Measurements from ENCODE around the gene TARBP1.
"Not testable (repeated sequence)": the region's sequence is repeated elsewhere in the genome, so short reads cannot be mapped to it uniquely, and the experiment has no call there.

The TARBP1 gene, protein sequence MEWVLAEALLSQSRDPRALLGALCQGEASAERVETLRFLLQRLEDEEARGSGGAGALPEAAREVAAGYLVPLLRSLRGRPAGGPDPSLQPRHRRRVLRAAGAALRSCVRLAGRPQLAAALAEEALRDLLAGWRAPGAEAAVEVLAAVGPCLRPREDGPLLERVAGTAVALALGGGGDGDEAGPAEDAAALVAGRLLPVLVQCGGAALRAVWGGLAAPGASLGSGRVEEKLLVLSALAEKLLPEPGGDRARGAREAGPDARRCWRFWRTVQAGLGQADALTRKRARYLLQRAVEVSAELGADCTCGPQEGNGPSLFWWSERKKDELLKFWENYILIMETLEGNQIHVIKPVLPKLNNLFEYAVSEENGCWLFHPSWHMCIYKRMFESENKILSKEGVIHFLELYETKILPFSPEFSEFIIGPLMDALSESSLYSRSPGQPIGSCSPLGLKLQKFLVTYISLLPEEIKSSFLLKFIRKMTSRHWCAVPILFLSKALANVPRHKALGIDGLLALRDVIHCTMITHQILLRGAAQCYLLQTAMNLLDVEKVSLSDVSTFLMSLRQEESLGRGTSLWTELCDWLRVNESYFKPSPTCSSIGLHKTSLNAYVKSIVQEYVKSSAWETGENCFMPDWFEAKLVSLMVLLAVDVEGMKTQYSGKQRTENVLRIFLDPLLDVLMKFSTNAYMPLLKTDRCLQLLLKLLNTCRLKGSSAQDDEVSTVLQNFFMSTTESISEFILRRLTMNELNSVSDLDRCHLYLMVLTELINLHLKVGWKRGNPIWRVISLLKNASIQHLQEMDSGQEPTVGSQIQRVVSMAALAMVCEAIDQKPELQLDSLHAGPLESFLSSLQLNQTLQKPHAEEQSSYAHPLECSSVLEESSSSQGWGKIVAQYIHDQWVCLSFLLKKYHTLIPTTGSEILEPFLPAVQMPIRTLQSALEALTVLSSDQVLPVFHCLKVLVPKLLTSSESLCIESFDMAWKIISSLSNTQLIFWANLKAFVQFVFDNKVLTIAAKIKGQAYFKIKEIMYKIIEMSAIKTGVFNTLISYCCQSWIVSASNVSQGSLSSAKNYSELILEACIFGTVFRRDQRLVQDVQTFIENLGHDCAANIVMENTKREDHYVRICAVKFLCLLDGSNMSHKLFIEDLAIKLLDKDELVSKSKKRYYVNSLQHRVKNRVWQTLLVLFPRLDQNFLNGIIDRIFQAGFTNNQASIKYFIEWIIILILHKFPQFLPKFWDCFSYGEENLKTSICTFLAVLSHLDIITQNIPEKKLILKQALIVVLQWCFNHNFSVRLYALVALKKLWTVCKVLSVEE (N-terminal part only)

DNA sequence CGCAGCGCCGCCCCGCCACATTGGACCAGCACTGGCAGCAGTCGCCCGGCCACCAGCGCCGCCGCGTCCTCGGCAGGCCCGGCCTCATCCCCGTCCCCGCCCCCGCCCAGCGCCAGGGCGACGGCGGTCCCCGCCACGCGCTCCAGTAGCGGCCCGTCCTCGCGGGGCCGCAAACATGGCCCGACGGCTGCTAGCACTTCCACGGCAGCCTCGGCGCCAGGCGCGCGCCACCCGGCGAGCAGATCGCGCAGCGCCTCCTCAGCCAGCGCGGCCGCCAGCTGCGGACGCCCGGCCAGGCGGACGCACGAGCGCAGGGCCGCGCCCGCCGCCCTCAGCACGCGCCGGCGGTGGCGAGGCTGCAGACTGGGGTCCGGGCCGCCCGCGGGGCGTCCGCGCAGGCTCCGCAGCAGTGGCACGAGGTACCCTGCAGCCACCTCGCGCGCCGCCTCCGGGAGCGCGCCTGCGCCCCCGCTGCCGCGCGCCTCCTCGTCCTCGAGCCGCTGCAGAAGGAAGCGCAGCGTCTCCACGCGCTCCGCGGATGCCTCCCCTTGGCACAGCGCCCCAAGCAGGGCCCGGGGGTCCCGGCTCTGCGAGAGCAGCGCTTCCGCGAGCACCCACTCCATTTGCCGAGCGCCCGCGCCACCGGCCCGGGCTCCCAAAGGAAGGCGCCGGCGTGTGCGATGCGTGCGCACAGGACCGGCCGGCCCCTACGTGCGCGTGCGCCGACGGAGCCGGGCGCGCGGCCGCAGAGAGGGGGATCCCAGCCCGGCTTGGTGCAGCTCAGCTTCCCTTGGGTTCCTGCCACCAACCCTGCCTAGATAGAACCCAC lies at the start of gene TARBP1:
Gene TARBP1 (minus strand): TSS at position 699 of the 829 bp plus-strand sequence. CDS start 76 bp downstream, at position 623.
- DNase-seq (ENCODE audit: low read depth in 3 of 3), result peak; percentile 46 to 68 (median 53)

DNA sequence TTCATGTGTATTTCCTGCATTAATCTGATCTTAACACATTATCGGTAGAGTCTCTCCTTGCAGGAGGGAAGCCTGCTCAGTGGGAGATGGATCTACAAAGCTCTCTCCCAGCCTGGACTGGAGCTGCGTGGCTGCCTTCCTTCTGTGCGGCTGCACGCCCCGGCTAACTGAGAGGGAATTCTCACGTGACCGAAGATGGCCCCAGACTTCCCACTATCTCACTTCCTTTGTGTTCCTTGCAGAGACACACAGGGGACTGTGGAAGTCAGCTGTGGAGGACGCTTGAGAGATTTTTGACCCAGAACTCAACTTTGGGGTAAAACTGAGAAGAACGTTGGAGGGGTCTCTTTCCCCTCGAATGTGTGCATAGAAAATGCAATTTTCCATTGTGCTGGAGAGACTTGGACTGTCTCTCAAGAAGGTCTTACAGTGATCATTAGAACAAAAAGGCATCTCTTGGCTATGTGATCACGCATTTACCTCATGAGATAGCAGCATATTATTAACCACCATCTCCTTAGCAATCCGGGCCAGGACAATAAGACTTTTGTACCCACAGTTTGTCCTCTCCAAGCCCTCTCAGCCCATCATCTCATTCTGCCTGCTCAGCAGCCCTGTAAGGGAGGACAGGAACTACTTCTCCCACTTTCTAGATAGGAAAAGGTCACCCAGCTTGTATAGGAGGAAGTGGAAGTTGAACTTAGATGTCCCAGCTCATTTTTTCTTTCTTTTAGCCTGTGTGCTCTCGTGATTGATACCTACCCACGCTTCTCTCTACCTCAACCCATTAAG lies 49.3 kb upstream of the TARBP1 start:
- no peak for DNase-seq (ENCODE audit: low read depth in 3 of 3)

GRCh38 chr1:234527346-234527745 lies 48.4 kb upstream of the TARBP1 start:
- no peak for DNase-seq (ENCODE audit: low read depth in 3 of 3)

- DNase-seq (ENCODE audit: low read depth in 3 of 3), result no peak
Observed at GRCh38 chr1:234526922-234527321, 47.9 kb upstream of the TARBP1 start.

GRCh38 chr1:234525099-234525799 lies 46.3 kb upstream of the TARBP1 start:
- DNase-seq (ENCODE audit: low read depth in 3 of 3), result no peak

- no peak for DNase-seq (ENCODE audit: low read depth in 3 of 3)
Observed at GRCh38 chr1:234521836-234522235, 42.9 kb upstream of the TARBP1 start.

DNA sequence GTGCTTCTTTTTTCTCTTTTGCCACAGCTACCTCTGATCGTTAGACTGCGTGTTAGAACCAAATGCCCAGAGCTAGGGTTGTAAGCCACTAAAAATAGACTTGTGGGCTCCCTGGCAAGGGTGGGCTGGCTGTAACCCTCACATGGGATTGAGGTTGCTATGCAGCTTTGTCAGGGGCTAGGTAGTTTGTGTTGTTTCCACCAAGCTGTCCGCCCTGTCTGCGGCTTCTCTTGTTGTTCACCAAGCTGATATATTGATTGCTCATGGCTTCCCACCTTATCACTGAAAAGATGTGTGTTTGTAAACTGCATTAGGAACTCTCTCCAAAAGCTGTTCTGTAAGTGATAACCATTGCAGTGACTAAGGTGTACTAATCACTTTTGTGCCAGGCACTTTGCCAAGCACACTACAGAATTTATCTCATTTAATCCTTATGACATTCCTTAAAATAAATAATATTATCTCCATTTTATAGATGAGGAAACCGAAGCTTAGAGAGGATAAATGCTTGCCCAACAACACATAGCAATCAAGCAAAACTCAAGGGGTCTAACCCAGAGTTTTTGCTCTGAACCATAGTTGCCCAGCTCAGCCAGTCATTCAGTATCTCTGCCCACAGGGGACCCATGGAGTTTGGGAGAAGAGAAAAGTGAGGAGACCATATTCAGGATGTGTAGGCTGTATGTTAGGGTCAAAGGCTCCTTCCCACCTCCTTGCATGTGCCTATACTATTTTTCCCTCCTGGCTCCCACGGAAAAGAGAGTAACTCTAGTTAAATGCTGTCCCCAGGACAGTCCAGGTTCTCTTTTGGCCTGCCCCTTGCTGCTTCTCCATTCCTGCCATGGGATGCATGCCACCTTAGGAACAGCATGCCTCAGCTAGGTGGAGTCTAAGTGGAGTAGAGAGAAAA lies 42.2 kb upstream of the TARBP1 start:
- no peak for DNase-seq (ENCODE audit: low read depth in 3 of 3)

- DNase-seq (ENCODE audit: low read depth in 3 of 3), result no peak
Observed at GRCh38 chr1:234519506-234519905, 40.5 kb upstream of the TARBP1 start.

- DNase-seq (ENCODE audit: low read depth in 3 of 3), result no peak
Observed at GRCh38 chr1:234518876-234519275, 39.9 kb upstream of the TARBP1 start.

DNA sequence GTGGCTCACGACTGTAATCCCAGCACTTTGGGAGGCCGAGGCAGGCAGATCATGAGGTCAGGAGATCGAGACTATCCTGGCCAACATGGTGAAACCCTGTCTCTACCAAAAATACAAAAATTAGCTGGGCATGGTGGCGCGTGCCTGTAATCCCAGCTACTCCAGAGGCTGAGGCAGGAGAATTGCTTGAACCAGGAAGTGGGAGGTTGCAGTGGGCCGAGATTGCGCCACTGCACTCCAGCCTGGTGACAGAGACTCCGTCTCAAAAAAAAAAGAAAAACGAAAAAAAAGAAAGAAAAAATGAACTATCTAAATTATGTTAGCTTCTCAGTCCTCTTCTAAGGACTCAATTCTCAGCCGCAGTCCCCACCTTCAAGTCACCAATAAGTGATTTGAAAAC lies 39.1 kb upstream of the TARBP1 start:
- not testable (repeated sequence) for DNase-seq (ENCODE audit: low read depth in 3 of 3)

- no peak for DNase-seq (ENCODE audit: low read depth in 3 of 3)
Observed at GRCh38 chr1:234517110-234517802, 38.3 kb upstream of the TARBP1 start.

- no peak for DNase-seq (ENCODE audit: low read depth in 3 of 3)
Observed at GRCh38 chr1:234515821-234516241, 36.9 kb upstream of the TARBP1 start.

- no peak for DNase-seq (ENCODE audit: low read depth in 3 of 3)
Observed at GRCh38 chr1:234515411-234515810, 36.4 kb upstream of the TARBP1 start.

DNA sequence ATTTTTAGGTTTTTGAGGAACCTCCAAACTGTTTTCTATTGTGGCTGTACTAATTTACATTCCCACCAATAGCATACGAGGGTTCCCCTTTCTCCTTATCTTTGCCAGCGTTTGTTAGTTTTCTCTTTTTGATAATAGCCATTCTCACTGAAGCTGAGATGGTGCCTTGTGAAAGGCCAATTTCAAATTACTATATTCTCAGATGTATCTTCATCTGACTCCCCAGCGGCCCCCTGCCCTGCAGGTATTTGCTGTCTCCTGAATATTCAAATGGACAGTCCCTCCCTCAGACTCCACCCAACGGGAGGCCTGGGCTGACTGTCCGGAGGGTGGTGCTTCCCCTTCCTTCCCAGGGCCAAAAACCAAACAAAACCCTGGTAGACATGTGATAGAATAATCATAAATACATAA lies 33.5 kb upstream of the TARBP1 start:
- no peak for DNase-seq (ENCODE audit: low read depth in 3 of 3)

DNA sequence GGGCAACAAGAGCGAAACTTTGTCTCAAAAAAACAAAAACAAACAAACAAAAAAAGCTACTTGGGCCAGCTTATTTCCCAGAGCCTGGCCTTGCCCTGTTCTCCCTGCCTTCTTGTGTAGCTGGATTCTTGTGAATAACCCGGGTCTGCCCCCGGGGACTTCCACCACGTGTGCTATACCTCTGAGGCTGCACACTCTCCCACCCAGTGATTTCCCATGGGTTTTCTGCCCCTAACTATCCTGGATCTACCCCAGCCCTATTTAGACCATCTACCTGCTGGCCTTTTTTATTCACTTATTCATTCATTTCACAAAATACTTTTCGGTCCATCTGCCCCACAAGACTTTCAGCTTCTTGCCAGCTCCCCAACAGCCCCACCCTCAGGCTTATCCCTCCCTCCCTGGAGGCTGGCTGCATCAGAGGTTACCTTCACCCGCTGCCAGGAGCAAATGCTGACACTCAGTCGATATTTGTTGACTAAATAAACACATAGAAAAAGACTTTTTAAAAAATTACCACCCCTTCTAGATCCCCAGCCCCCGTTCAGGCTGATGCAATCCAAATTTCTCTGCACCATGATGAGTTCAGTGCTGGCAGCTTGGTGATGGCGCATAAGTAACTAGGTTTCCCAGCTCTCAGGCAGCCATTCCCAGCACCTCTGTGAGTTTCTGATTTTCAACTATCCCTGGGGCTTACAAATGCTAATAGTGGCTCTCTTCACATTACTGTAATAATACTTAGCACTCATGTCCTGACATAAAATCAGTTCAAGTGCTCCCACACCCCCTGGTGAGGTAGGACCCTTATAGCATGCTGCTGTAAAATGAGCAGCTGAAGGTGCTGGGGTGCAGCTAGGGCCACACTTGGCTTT lies 30.7 kb upstream of the TARBP1 start:
- DNase-seq (ENCODE audit: low read depth in 3 of 3), result no peak

- DNase-seq (ENCODE audit: low read depth in 3 of 3), result no peak
Observed at GRCh38 chr1:234507626-234508387, 28.8 kb upstream of the TARBP1 start.

All from stimulated activated CD4-positive, alpha-beta T cell treated with anti-CD3 and anti-CD28 coated beads, TNF-alpha, amount 100 ng/mL, for 48 hours (primary cell).